Spleen (tissue), 11 donors: ENCODE data around the gene TGM3. TPM values are rescaled to one million over a fixed set of nuclear protein-coding genes. Genes with fewer than 3 reads are reported as not detected.

Experiments
- DNase-seq: peaks from one replicate; pipeline ENCODE4 v3.0.0-alpha.2; 2020
- H3K27ac ChIP-seq, 8 donors: fragments of 200-600 bp; sonication (generic) in 7 of 8; 1 replicate in 4 of 8; 2 replicates in 4 of 8; pipeline versions ENCODE4 v1.5.0 to v1.8.0; 2016 to 2021; ENCODE audit warnings: inconsistent platforms in 4 of 8, mild to moderate bottlenecking in 4 of 8, moderate library complexity in 1 of 8
- H3K27me3 ChIP-seq, 7 donors: fragments of 200-600 bp; sonication (generic) in 6 of 7; replicated peaks in 1 of 7; 1 replicate in 4 of 7; 2 replicates in 3 of 7; pipeline versions ENCODE4 v1.5.0 to v1.8.0; 2016 to 2021; ENCODE audit warnings: inconsistent platforms in 3 of 7, mild to moderate bottlenecking in 1 of 7
- H3K36me3 ChIP-seq, 6 donors: fragments of 200-600 bp; sonication (generic) in 5 of 6; 1 replicate in 4 of 6; 2 replicates in 2 of 6; pipeline versions ENCODE4 v1.5.0 to v1.8.0; 2016 to 2021; ENCODE audit warnings: inconsistent platforms in 2 of 6
- H3K4me1 ChIP-seq, 6 donors: fragments of 200-600 bp; sonication (generic) in 5 of 6; 1 replicate in 3 of 6; 2 replicates in 3 of 6; pipeline versions ENCODE4 v1.5.0 to v1.8.0; 2016 to 2021; ENCODE audit warnings: inconsistent platforms in 3 of 6
- H3K4me3 ChIP-seq, 8 donors: fragments of 200-600 bp; sonication (generic) in 7 of 8; 1 replicate in 4 of 8; 2 replicates in 4 of 8; pipeline versions ENCODE4 v1.5.0 to v1.8.0; 2016 to 2021; ENCODE audit warnings: inconsistent platforms in 4 of 8, mild to moderate bottlenecking in 4 of 8, moderate library complexity in 2 of 8
- H3K9me3 ChIP-seq, 8 donors: fragments of 200-600 bp; sonication (generic) in 7 of 8; 1 replicate in 4 of 8; 2 replicates in 4 of 8; pipeline versions ENCODE4 v1.5.0 to v1.8.0; 2016 to 2021; ENCODE audit warnings: inconsistent platforms in 4 of 8
- CTCF ChIP-seq, 11 experiments: fragments of 200-600 bp in 7 of 11; fragments of 450-650 bp in 4 of 11; sonication (generic) in 4 of 11; IDR thresholded peaks in 8 of 11; conservative IDR thresholded peaks in 3 of 11; 1 replicate in 7 of 11; 2 replicates in 4 of 11; pipeline versions ENCODE4 v1.4.0 to v1.8.0; 2016 to 2021; ENCODE audit warnings: antibody characterized with exemption in 11 of 11, inconsistent platforms in 4 of 11, mild to moderate bottlenecking in 1 of 11
- POLR2A ChIP-seq, 3 donors: fragments of 450-650 bp; IDR thresholded peaks; one replicate each; pipeline ENCODE4 v1.5.1; 2017; ENCODE audit warnings: antibody characterized with exemption in 3 of 3, mild to moderate bottlenecking in 1 of 3
- POLR2AphosphoS5 ChIP-seq, 3 donors: sonication (generic); formaldehyde crosslinking; IDR thresholded peaks; one replicate each; pipeline ENCODE4 v1.5.1; 2017; ENCODE audit warnings: antibody characterized with exemption in 3 of 3
- WGBS, 5 donors: extraction: QIAGEN DNeasy Blood & Tissue Kit in 3 of 5; methylation state at CpG; one replicate each; pipeline versions ENCODE4 v1.1.5 to v1.1.7; 2013 to 2018; 5-methylcytosine and 5-hydroxymethylcytosine counted together
- intact Hi-C: fragments of 100-400 bp; cut with DNase I; formaldehyde crosslinking; loops from one replicate; pipeline ENCODE4 v1.15.0; 2023; ENCODE audit warnings: low total_unique reads
- polyA plus RNA-seq, 3 donors: library from polyadenylated mRNA; stranded (reverse); fragments of 200-250 nt; gene quantifications; one replicate each; pipeline ENCODE4 v1.2.1, GENCODE V29; 2013
- total RNA-seq, 7 donors: library from RNA; depleted of rRNA in 3 of 7; stranded (reverse); fragments of >200 nt in 3 of 7; fragmentation: NEBNext Ultra II Directional in 4 of 7; extraction: Animal tissue kit (Norgen Biotek cat#: 25700) in 4 of 7; gene quantifications; one replicate each; pipeline versions ENCODE4 v1.1.0 to v1.2.1, GENCODE V29; 2016 to 2021
- donor health status: healthy with polysubstance abuse.
- donor health status: DM: no; HTN: no; CAD: no; lungs with moderate emphysema.
- donor health status: DM: no; HTN: no; CAD: no.
- donor health status: Bipolar disorder and iron deficiency.
- donor health status: healthy.
- donor health status: DM: no; HTN: no; CAD: no.
- donor health status: DM: yes; HTN: yes; CAD: no.

TGM3 gene
- total and polyA plus RNA-seq, 10 donors: 0.09 to 0.64 (median 0.43) TPM; not detected in 3

- WGBS, 5 donors: 73 to 83% (median 76%) methylated on average over 7 of the region's 7 CpGs
Observed at GRCh38 chr20:2381303-2381702, 85.5 kb downstream of the TGM3 start.

GRCh38 chr20:2382833-2383232 lies 87.0 kb downstream of the TGM3 start:
- TF ChIP-seq POLR2A (IDR thresholded peaks at IDR 0.05) (no peak), POLR2AphosphoS5 (IDR thresholded peaks at IDR 0.05) (no peak), CTCF (IDR thresholded peaks at IDR 0.05 in 8 of 11, conservative IDR thresholded peaks at IDR 0.05 in 3 of 11) (no peak)
- H3K4me3 ChIP-seq: no peak overlapping the region
- WGBS, 5 donors: 93 to 98% (median 96%) methylated on average over 2 of the region's 2 CpGs
- H3K9me3 ChIP-seq: peaks cover 0 to 16% (median 7%) of the 10 kb centered on the region in 8 donors
- H3K27ac ChIP-seq: no peak overlapping the region
- no peaks in the 10 kb centered on the region for H3K36me3 ChIP-seq
- DNase-seq: no peak
- intact Hi-C loops: no loop called here
- H3K4me1 ChIP-seq: peaks cover 0 to 13% (median 6%) of the 10 kb centered on the region in 6 donors
- peaks cover 0 to 29% (median 0%) of the 10 kb centered on the region in 7 donors for H3K27me3 ChIP-seq

More at GRCh38 chr20:2381303-2381702, 85.5 kb downstream of the TGM3 start:
- H3K27ac ChIP-seq: no peak overlapping the region
- TF ChIP-seq CTCF (IDR thresholded peaks at IDR 0.05 in 8 of 11, conservative IDR thresholded peaks at IDR 0.05 in 3 of 11): no peak
- no peak for TF ChIP-seq POLR2AphosphoS5 (IDR thresholded peaks at IDR 0.05)
- TF ChIP-seq POLR2A (IDR thresholded peaks at IDR 0.05): no peak
- no peak for DNase-seq
- no peak overlapping the region for H3K4me3 ChIP-seq
- H3K4me1 ChIP-seq: peaks cover 0 to 13% (median 6%) of the 10 kb centered on the region in 6 donors
- H3K27me3 ChIP-seq: peaks cover 0 to 29% (median 0%) of the 10 kb centered on the region in 7 donors
- intact Hi-C loops: no loop called here
- no peaks in the 10 kb centered on the region for H3K36me3 ChIP-seq
- H3K9me3 ChIP-seq: peaks cover 0 to under 1% (median 0%) of the 10 kb centered on the region in 8 donors

- H3K36me3 ChIP-seq: no peaks in the 10 kb centered on the region
- H3K27me3 ChIP-seq: peaks cover 0 to 23% (median 0%) of the 10 kb centered on the region in 7 donors
- intact Hi-C loops: no loop called here
- TF ChIP-seq POLR2A (IDR thresholded peaks at IDR 0.05) (no peak), CTCF (IDR thresholded peaks at IDR 0.05 in 8 of 11, conservative IDR thresholded peaks at IDR 0.05 in 3 of 11) (no peak), POLR2AphosphoS5 (IDR thresholded peaks at IDR 0.05) (no peak)
- WGBS, 5 donors: 57 to 76% (median 73%) methylated on average over 5 of the region's 5 CpGs
- peaks cover 0 to 3% (median 0%) of the 10 kb centered on the region in 6 donors for H3K4me1 ChIP-seq
- no peak overlapping the region for H3K4me3 ChIP-seq
- H3K27ac ChIP-seq: no peak overlapping the region
- no peak for DNase-seq
- peaks cover 0 to 33% (median 20%) of the 10 kb centered on the region in 8 donors for H3K9me3 ChIP-seq
Observed at GRCh38 chr20:2385026-2385425, 89.2 kb downstream of the TGM3 start.

- DNase-seq: no peak
- no peak overlapping the region for H3K27ac ChIP-seq
- TF ChIP-seq CTCF (IDR thresholded peaks at IDR 0.05 in 8 of 11, conservative IDR thresholded peaks at IDR 0.05 in 3 of 11) (no peak), POLR2AphosphoS5 (IDR thresholded peaks at IDR 0.05) (no peak), POLR2A (IDR thresholded peaks at IDR 0.05) (no peak)
- H3K4me3 ChIP-seq: no peak overlapping the region
- H3K36me3 ChIP-seq: no peaks in the 10 kb centered on the region
- 73 to 87% (median 82%) methylated on average over 6 of the region's 6 CpGs for WGBS, 5 donors
- H3K9me3 ChIP-seq: peaks cover 0 to 33% (median 20%) of the 10 kb centered on the region in 8 donors
- intact Hi-C loops: no loop called here
- peaks cover 0 to 3% (median 0%) of the 10 kb centered on the region in 6 donors for H3K4me1 ChIP-seq
- H3K27me3 ChIP-seq: peaks cover 0 to 23% (median 0%) of the 10 kb centered on the region in 7 donors
Observed at GRCh38 chr20:2385496-2385895, 89.7 kb downstream of the TGM3 start.
